HCT116 (cell line): ENCODE results near the gene TP63. TPM values are rescaled to one million over a fixed set of nuclear protein-coding genes. Genes with fewer than 3 reads are reported as not detected.

Source experiments
- ATAC-seq: fragments of 200-7000 bp; cut with Tn5 transposase; 2 replicates; pipeline ENCODE4 v1.9.1; 2020; ENCODE audit warnings: mild to moderate bottlenecking, moderate library complexity
- BruUV-seq: library from RNA; stranded (reverse); fragments of 400-500 nt; replicated peaks from 2 replicates; lab custom pipeline; 2021; lab: Mats Ljungman, UMichigan
- CTCF ChIA-PET: fragments of 300-600 bp; sonication (Branson Sonifier 250); formaldehyde crosslinking; loops from one replicate; lab custom pipeline; 2021; ENCODE audit warnings: antibody characterized with exemption; lab: Charles Lee
- POLR2A ChIA-PET: fragments of 300-600, 350-600 bp; sonication (Branson Sonifier 250); formaldehyde crosslinking; loops from one replicate; lab custom pipeline; 2021; ENCODE audit warnings: antibody characterized with exemption; lab: Charles Lee
- RAD21 ChIA-PET, 2 experiments: fragments of 300-600 bp; sonication (Branson Sonifier 250); formaldehyde crosslinking; loops; one replicate each; lab custom pipeline; 2023; ENCODE audit warnings: low total read pairs in 2 of 2; ENCODE audit not compliant: uncharacterized antibody in 2 of 2, unreplicated experiment in 2 of 2, low non-redundant PET in 1 of 2; lab: Charles Lee
- DNase-seq: peaks from one replicate; pipeline ENCODE4 v3.0.0-alpha.2; 2010; ENCODE audit warnings: low read depth, low spot score
- H2AFZ ChIP-seq: fragments of 200-600 bp; shearing (Covaris generic), sonication (generic); 2 replicates; pipeline ENCODE4 v1.6.1; 2017; ENCODE audit warnings: low read depth, mixed run types, mixed read lengths, antibody characterized with exemption, low read length; ENCODE audit not compliant: poor library complexity, severe bottlenecking
- H3K27ac ChIP-seq: 2 replicates; pipeline ENCODE4 v1.5.1; 2012; ENCODE audit warnings: low read depth, low read length
- H3K27me3 ChIP-seq: fragments of 200-600 bp; sonication (generic); 2 replicates; pipeline ENCODE4 v1.6.1; 2016; ENCODE audit warnings: mixed run types, low read length, mixed read lengths; ENCODE audit not compliant: insufficient read depth
- H3K36me3 ChIP-seq, 2 experiments: fragments of 200-500 bp in 1 of 2; fragments of 200-600 bp in 1 of 2; sonication (Bioruptor generic) in 1 of 2; sonication (generic) in 1 of 2; 2 replicates each; pipeline versions ENCODE4 v1.5.1 to v1.6.1; 2014 to 2016; ENCODE audit warnings: low read length in 2 of 2, inconsistent platforms in 1 of 2, mixed read lengths in 1 of 2, mixed run types in 1 of 2; ENCODE audit not compliant: insufficient read depth in 2 of 2, control insufficient read depth in 1 of 2
- H3K4me1 ChIP-seq, 2 experiments: fragments of 200-600 bp in 1 of 2; sonication (generic) in 1 of 2; 2 replicates each; pipeline versions ENCODE4 v1.5.1 to v1.6.1; 2012 to 2017; ENCODE audit warnings: low read length in 2 of 2, inconsistent platforms in 1 of 2, mild to moderate bottlenecking in 1 of 2, mixed read lengths in 1 of 2, mixed run types in 1 of 2, moderate library complexity in 1 of 2; ENCODE audit not compliant: insufficient read depth in 2 of 2, control insufficient read depth in 1 of 2
- H3K4me2 ChIP-seq: fragments of 200-600 bp; sonication (generic); 2 replicates; pipeline ENCODE4 v1.6.1; 2017; ENCODE audit warnings: mixed run types, low read length, mixed read lengths
- H3K4me3 ChIP-seq, 2 experiments: fragments of 200-600 bp in 1 of 2; sonication (generic) in 1 of 2; replicated peaks in 1 of 2; 2 replicates each; pipeline ENCODE4 v1.5.1; 2011 to 2016; ENCODE audit warnings: low read length in 2 of 2, control low read depth in 1 of 2, low read depth in 1 of 2, mild to moderate bottlenecking in 1 of 2, mixed read lengths in 1 of 2, mixed run types in 1 of 2
- H3K79me2 ChIP-seq: fragments of 200-600 bp; sonication (generic); 2 replicates; pipeline ENCODE4 v1.6.1; 2017; ENCODE audit warnings: mild to moderate bottlenecking, mixed run types, low read length, moderate library complexity, mixed read lengths; ENCODE audit not compliant: insufficient read depth
- H3K9ac ChIP-seq: fragments of 200-600 bp; sonication (generic); 2 replicates; pipeline ENCODE4 v1.6.1; 2016; ENCODE audit warnings: low read length, mixed read lengths
- H3K9me2 ChIP-seq: fragments of 200-600 bp; sonication (generic), shearing (Covaris generic); 2 replicates; pipeline ENCODE4 v1.6.1; 2017; ENCODE audit warnings: mixed run types, mild to moderate bottlenecking, moderate library complexity; ENCODE audit not compliant: insufficient read depth
- H3K9me3 ChIP-seq, 2 experiments: fragments of 200-500 bp in 1 of 2; fragments of 200-600 bp in 1 of 2; sonication (Bioruptor generic) in 1 of 2; sonication (generic) in 1 of 2; 2 replicates each; pipeline ENCODE4 v1.6.1; 2014 to 2017; ENCODE audit warnings: low read length in 2 of 2, mixed read lengths in 2 of 2, inconsistent platforms in 1 of 2, low read depth in 1 of 2, mild to moderate bottlenecking in 1 of 2, mixed run types in 1 of 2, moderate library complexity in 1 of 2; ENCODE audit not compliant: control insufficient read depth in 1 of 2, insufficient read depth in 1 of 2
- H4K20me1 ChIP-seq: fragments of 200-600 bp; sonication (generic), shearing (Covaris generic); 2 replicates; pipeline ENCODE4 v1.6.1; 2017; ENCODE audit warnings: mixed run types, mild to moderate bottlenecking, moderate library complexity; ENCODE audit not compliant: insufficient read depth
- CBX3 ChIP-seq: IDR thresholded peaks from 2 replicates; pipeline ENCODE4 v1.6.1; 2012; ENCODE audit warnings: low read depth
- EGR1 ChIP-seq: IDR thresholded peaks from 2 replicates; pipeline ENCODE4 v1.6.1; 2012; ENCODE audit warnings: low read depth
- ELF1 ChIP-seq: IDR thresholded peaks from 2 replicates; pipeline ENCODE4 v1.6.1; 2012; ENCODE audit warnings: low read depth, borderline replicate concordance
- EZH2 ChIP-seq: fragments of 200-600 bp; sonication (generic); IDR thresholded peaks from 2 replicates; pipeline ENCODE4 v1.6.1; 2017; ENCODE audit warnings: antibody characterized with exemption, mixed run types
- EZH2phosphoT487 ChIP-seq: fragments of 200-600 bp; IDR thresholded peaks from 2 replicates; pipeline ENCODE4 v1.6.1; 2018; ENCODE audit warnings: antibody characterized with exemption, borderline replicate concordance
- FOSL1 ChIP-seq: IDR thresholded peaks from 2 replicates; pipeline ENCODE4 v1.6.1; 2012; ENCODE audit warnings: low read depth
- JUND ChIP-seq: IDR thresholded peaks from 2 replicates; pipeline ENCODE4 v1.6.1; 2012
- MAX ChIP-seq: IDR thresholded peaks from 2 replicates; pipeline ENCODE4 v1.6.1; 2012
- SIN3A ChIP-seq: IDR thresholded peaks from 2 replicates; pipeline ENCODE4 v1.6.1; 2012; ENCODE audit warnings: low read depth
- SRF ChIP-seq: IDR thresholded peaks from 2 replicates; pipeline ENCODE4 v1.6.1; 2012; ENCODE audit warnings: low read depth
- TCF7L2 ChIP-seq: IDR thresholded peaks from 2 replicates; pipeline ENCODE4 v1.7.0; 2011; ENCODE audit warnings: borderline replicate concordance, inconsistent platforms; ENCODE audit not compliant: insufficient read depth, insufficient read length; ENCODE audit errors: extremely low read depth
- YY1 ChIP-seq: IDR thresholded peaks from 2 replicates; pipeline ENCODE4 v1.6.1; 2011; ENCODE audit warnings: low read length, low read depth, moderate library complexity, mild to moderate bottlenecking; ENCODE audit not compliant: insufficient replicate concordance; ENCODE audit errors: extremely low read depth
- ZNF274 ChIP-seq: fragments of 200-500 bp; sonication (Bioruptor generic); IDR thresholded peaks from 2 replicates; pipeline ENCODE4 v1.6.1; 2014; ENCODE audit warnings: mild to moderate bottlenecking, low read depth, low read length, inconsistent platforms
- intact Hi-C: fragments of 100-400 bp; cut with micrococcal nuclease; formaldehyde crosslinking; loops from 2 replicates; pipeline ENCODE4 v1.10.0; 2022
- total RNA-seq: library from RNA; stranded (reverse); gene quantifications from one replicate; pipeline ENCODE4 v1.2.1, GENCODE V29; 2021; ENCODE audit not compliant: unreplicated experiment

The TP63 gene
- total RNA-seq, 1 experiment from 2014 or later = not detected

- Histone ChIP-seq H3K4me2 (no peak overlapping the region), H3K4me1 (no peaks in the 10 kb centered on the region), H3K79me2 (no peaks in the 10 kb centered on the region), H3K27me3 (no peaks in the 10 kb centered on the region), H3K27ac (no peak overlapping the region), H3K9ac (no peak overlapping the region), H3K4me3 (no peak overlapping the region), H3K36me3 (no peaks in the 10 kb centered on the region), H2AFZ (no peak overlapping the region), H4K20me1 (no peaks in the 10 kb centered on the region), H3K9me3 (no peaks in the 10 kb centered on the region), H3K9me2 (no peaks in the 10 kb centered on the region)
- CTCF ChIA-PET = no interaction called here
- RAD21 ChIA-PET = no interaction called here
- no peak for ATAC-seq
- POLR2A ChIA-PET = no interaction called here
- intact Hi-C loops = no loop called here
- DNase-seq = no peak
- TF ChIP-seq SRF = no peak
- TF ChIP-seq EZH2phosphoT487 = no peak
- TF ChIP-seq SIN3A = no peak
- no peak for TF ChIP-seq ELF1
- TF ChIP-seq CBX3 = no peak
- no peak for TF ChIP-seq JUND
- no peak for TF ChIP-seq EGR1
- no peak for TF ChIP-seq ZNF274
- no TSS peak for BruUV-seq
Measured at GRCh38 chr3:189703865-189704264, 72.7 kb downstream of the TP63 start.

GRCh38 chr3:189708375-189708774 lies 77.2 kb downstream of the TP63 start:
- Histone ChIP-seq H4K20me1 (no peaks in the 10 kb centered on the region), H3K4me3 (no peak overlapping the region), H3K27me3 (no peaks in the 10 kb centered on the region), H3K27ac (no peak overlapping the region), H3K9me3 (no peaks in the 10 kb centered on the region), H3K36me3 (no peaks in the 10 kb centered on the region), H3K4me1 (no peaks in the 10 kb centered on the region), H3K9ac (no peak overlapping the region), H3K4me2 (no peak overlapping the region), H3K79me2 (no peaks in the 10 kb centered on the region), H3K9me2 (no peaks in the 10 kb centered on the region), H2AFZ (no peak overlapping the region)
- DNase-seq (no peak), ATAC-seq (no peak)
- TF ChIP-seq SRF = no peak
- TF ChIP-seq ELF1 = no peak
- no peak for TF ChIP-seq YY1
- no peak for TF ChIP-seq EZH2
- no peak for TF ChIP-seq TCF7L2
- TF ChIP-seq MAX = no peak
- TF ChIP-seq FOSL1 = no peak
- RAD21 ChIA-PET = no interaction called here
- POLR2A ChIA-PET = no interaction called here
- intact Hi-C loops = no loop called here
- BruUV-seq = no TSS peak
- CTCF ChIA-PET = no interaction called here
